ENCODE data around the gene CEP112.

The CEP112 gene

DNA sequence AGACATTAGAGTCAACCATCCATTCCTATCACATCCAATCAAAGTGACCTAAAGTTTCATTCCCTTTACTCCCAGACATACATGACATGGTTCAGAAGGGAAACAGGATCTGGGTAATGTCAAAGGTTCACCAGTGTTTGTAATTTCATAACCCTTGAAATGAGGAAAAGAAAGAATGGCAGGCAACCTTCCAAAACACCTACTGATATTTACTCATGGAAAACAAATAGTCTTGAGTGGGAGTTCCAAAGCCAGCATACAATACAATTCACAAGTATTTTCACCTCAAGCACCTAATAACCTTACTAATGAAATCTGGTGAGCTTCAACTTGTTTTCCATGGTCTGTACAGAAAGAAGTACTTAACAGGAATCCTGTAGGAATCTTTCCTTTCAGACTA, 557.9 kb downstream of the CEP112 start:
- Histone ChIP-seq H4K91ac (ENCODE audit: low read depth, low read length) (no peak overlapping the region), H3K18ac (ENCODE audit: low read length) (no peak overlapping the region), H4K8ac (ENCODE audit: low read depth, low read length) (no peak overlapping the region), H2AFZ (ENCODE audit: insufficient read depth, low read length, poor library complexity) (no peak overlapping the region), H3K14ac (ENCODE audit: low read length) (no peak overlapping the region), H2BK12ac (ENCODE audit: low read length) (no peak overlapping the region), H3K4me3 (ENCODE audit: low read depth, low read length) (no peak overlapping the region), H3K4me1 (ENCODE audit: control insufficient read depth in 1 of 2, insufficient read depth in 2 of 2, low read length in 2 of 2) (no peaks in the 10 kb centered on the region), H3K23ac (ENCODE audit: low read length) (no peak overlapping the region), H2AK5ac (ENCODE audit: low read length) (no peak overlapping the region), H3K27ac (ENCODE audit: low read depth, low read length) (no peak overlapping the region), H3K27me3 (ENCODE audit: insufficient read depth, low read length) (no peaks in the 10 kb centered on the region), H3K9me3 (ENCODE audit: insufficient read depth, low read depth, low read length) (no peaks in the 10 kb centered on the region), H2BK5ac (ENCODE audit: low read depth, low read length, poor library complexity) (no peak overlapping the region), H3K79me2 (ENCODE audit: control insufficient read depth, insufficient read depth, low read length, poor library complexity) (no peaks in the 10 kb centered on the region), H4K12ac (ENCODE audit: low read depth, low read length) (no peak overlapping the region), H3K79me1 (ENCODE audit: low read length) (no peaks in the 10 kb centered on the region), H2BK120ac (ENCODE audit: insufficient read depth, low read length, poor library complexity) (no peak overlapping the region), H3K36me3 (ENCODE audit: control insufficient read depth in 1 of 2, insufficient read depth in 2 of 2, low read length in 2 of 2) (no peaks in the 10 kb centered on the region), H3K4ac (ENCODE audit: low read depth, low read length) (no peak overlapping the region), H3K4me2 (ENCODE audit: low read length) (no peak overlapping the region), H3K9ac (ENCODE audit: low read length) (no peak overlapping the region)
- DNase-seq, result no peak

DNA sequence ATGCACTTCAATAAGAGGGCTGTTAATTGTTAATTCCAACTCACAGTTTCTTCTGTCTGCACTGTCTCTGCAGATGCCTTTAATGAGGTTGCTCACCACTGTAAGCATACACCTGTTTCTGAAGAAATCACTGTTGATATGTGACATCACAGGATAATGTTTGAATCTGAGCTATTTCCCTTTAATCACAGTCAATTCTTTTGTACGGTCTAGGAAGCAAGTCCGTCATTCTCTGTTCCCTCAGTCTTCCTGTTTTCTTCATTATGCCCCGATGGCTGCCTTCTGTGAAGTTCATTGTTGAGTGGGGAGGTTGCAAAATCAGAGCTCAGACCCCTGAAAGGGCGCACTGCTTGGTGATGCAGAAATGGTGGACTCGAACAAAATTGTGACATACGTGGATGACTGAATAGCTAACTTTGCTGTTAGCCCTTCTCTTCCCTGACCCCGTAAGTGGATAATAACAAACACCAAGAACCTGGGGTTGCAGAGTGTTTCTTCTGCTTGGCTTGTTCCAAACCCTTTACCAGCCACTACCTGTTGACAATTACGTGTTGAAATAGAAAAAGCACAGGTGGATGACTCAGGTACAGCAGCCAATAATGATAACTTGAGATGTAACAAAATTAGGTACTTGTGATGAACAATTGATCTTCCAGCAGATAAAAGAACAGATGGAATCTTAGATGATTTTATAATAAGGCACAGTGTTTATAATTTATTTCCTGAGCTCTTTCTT, 558.6 kb downstream of the CEP112 start:
- H3K9ac ChIP-seq (ENCODE audit: low read length), result no peak overlapping the region
- no peak overlapping the region for H3K4me2 ChIP-seq (ENCODE audit: low read length)
- H4K12ac ChIP-seq (ENCODE audit: low read depth, low read length), result no peak overlapping the region
- H2AFZ ChIP-seq (ENCODE audit: insufficient read depth, low read length, poor library complexity), result no peak overlapping the region
- no peak overlapping the region for H2BK12ac ChIP-seq (ENCODE audit: low read length)
- no peaks in the 10 kb centered on the region for H3K4me1 ChIP-seq (ENCODE audit: control insufficient read depth in 1 of 2, insufficient read depth in 2 of 2, low read length in 2 of 2)
- no peak overlapping the region for H4K8ac ChIP-seq (ENCODE audit: low read depth, low read length)
- no peak overlapping the region for H2AK5ac ChIP-seq (ENCODE audit: low read length)
- no CpG with 5 or more reads among the region's 8 CpGs for WGBS (ENCODE audit: extremely low coverage, insufficient coverage, insufficient read length)
- H3K36me3 ChIP-seq (ENCODE audit: control insufficient read depth in 1 of 2, insufficient read depth in 2 of 2, low read length in 2 of 2), result no peaks in the 10 kb centered on the region
- no peak overlapping the region for H3K27ac ChIP-seq (ENCODE audit: low read depth, low read length)
- DNase-seq, result no peak
- H3K4me3 ChIP-seq (ENCODE audit: low read depth, low read length), result no peak overlapping the region
- H3K79me2 ChIP-seq (ENCODE audit: control insufficient read depth, insufficient read depth, low read length, poor library complexity), result no peaks in the 10 kb centered on the region
- H2BK120ac ChIP-seq (ENCODE audit: insufficient read depth, low read length, poor library complexity), result no peak overlapping the region
- H3K9me3 ChIP-seq (ENCODE audit: insufficient read depth, low read depth, low read length), result no peaks in the 10 kb centered on the region
- no peaks in the 10 kb centered on the region for H3K27me3 ChIP-seq (ENCODE audit: insufficient read depth, low read length)
- no peak overlapping the region for H3K18ac ChIP-seq (ENCODE audit: low read length)
- H3K4ac ChIP-seq (ENCODE audit: low read depth, low read length), result no peak overlapping the region
- no peak overlapping the region for H2BK5ac ChIP-seq (ENCODE audit: low read depth, low read length, poor library complexity)
- H3K79me1 ChIP-seq (ENCODE audit: low read length), result no peaks in the 10 kb centered on the region
- H3K14ac ChIP-seq (ENCODE audit: low read length), result no peak overlapping the region
- H4K91ac ChIP-seq (ENCODE audit: low read depth, low read length), result no peak overlapping the region
- H3K23ac ChIP-seq (ENCODE audit: low read length), result no peak overlapping the region

DNA sequence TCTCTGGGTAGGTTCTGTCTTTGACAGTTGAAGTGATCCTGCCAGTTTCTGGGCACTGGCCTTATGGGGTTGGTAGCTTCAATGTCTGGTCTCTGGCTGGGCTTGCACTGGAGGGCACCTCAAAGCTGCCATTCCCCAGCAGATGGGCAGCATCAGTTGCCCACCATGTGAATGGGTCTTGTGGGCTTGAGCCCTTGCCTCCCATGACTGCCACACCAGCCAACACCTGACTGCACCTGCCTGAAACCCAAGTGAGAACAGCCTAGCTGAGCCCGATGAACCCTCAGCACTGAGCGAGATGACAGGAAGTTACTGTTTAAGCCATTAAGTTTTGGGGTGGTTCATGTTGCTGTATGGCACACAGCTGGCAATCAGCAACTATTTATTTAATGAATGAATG, 561.4 kb downstream of the CEP112 start:
- H2BK12ac ChIP-seq (ENCODE audit: low read length), result no peak overlapping the region
- H2BK120ac ChIP-seq (ENCODE audit: insufficient read depth, low read length, poor library complexity), result no peak overlapping the region
- no peak overlapping the region for H3K23ac ChIP-seq (ENCODE audit: low read length)
- no peak overlapping the region for H4K8ac ChIP-seq (ENCODE audit: low read depth, low read length)
- H3K4ac ChIP-seq (ENCODE audit: low read depth, low read length), result no peak overlapping the region
- no peaks in the 10 kb centered on the region for H3K9me3 ChIP-seq (ENCODE audit: insufficient read depth, low read depth, low read length)
- no peak overlapping the region for H3K4me2 ChIP-seq (ENCODE audit: low read length)
- H2BK5ac ChIP-seq (ENCODE audit: low read depth, low read length, poor library complexity), result no peak overlapping the region
- H3K9ac ChIP-seq (ENCODE audit: low read length), result no peak overlapping the region
- H3K27ac ChIP-seq (ENCODE audit: low read depth, low read length), result no peak overlapping the region
- no peak overlapping the region for H3K14ac ChIP-seq (ENCODE audit: low read length)
- H3K4me1 ChIP-seq (ENCODE audit: control insufficient read depth in 1 of 2, insufficient read depth in 2 of 2, low read length in 2 of 2), result no peaks in the 10 kb centered on the region
- H3K4me3 ChIP-seq (ENCODE audit: low read depth, low read length), result no peak overlapping the region
- no peak overlapping the region for H2AK5ac ChIP-seq (ENCODE audit: low read length)
- DNase-seq, result no peak
- H3K79me2 ChIP-seq (ENCODE audit: control insufficient read depth, insufficient read depth, low read length, poor library complexity), result no peaks in the 10 kb centered on the region
- no peaks in the 10 kb centered on the region for H3K27me3 ChIP-seq (ENCODE audit: insufficient read depth, low read length)
- H2AFZ ChIP-seq (ENCODE audit: insufficient read depth, low read length, poor library complexity), result no peak overlapping the region
- H3K79me1 ChIP-seq (ENCODE audit: low read length), result no peaks in the 10 kb centered on the region
- H4K91ac ChIP-seq (ENCODE audit: low read depth, low read length), result no peak overlapping the region
- no peak overlapping the region for H3K18ac ChIP-seq (ENCODE audit: low read length)
- WGBS (ENCODE audit: extremely low coverage, insufficient coverage, insufficient read length), result no CpG with 5 or more reads among the region's 2 CpGs
- no peak overlapping the region for H4K12ac ChIP-seq (ENCODE audit: low read depth, low read length)
- H3K36me3 ChIP-seq (ENCODE audit: control insufficient read depth in 1 of 2, insufficient read depth in 2 of 2, low read length in 2 of 2), result no peaks in the 10 kb centered on the region

DNA sequence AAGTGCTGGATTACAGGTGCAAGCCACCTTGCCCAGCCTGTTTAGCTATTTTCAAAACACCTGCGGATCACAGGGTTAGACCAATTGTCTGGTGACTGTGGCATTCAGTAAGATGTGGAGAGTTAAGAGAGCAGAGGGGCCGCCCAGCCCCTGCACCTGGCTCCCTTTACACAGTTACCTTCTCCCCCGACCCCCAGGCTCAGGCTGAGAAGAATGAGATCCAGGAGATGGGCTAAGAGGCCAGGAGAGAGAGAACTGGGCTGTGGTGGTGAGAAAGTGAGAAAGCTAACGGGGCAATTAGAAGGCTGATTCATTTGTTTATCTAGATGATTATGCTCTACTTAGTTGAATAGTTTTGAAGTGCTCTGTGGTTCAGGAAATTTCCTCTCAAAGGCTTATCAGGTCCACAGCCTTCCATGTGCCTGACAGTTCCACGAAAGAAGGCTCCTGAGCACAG, 562.7 kb downstream of the CEP112 start:
- Histone ChIP-seq H3K4me2 (ENCODE audit: low read length) (no peak overlapping the region), H3K4me1 (ENCODE audit: control insufficient read depth in 1 of 2, insufficient read depth in 2 of 2, low read length in 2 of 2) (no peaks in the 10 kb centered on the region), H3K23ac (ENCODE audit: low read length) (no peak overlapping the region), H2AFZ (ENCODE audit: insufficient read depth, low read length, poor library complexity) (no peak overlapping the region), H2BK120ac (ENCODE audit: insufficient read depth, low read length, poor library complexity) (no peak overlapping the region), H3K9ac (ENCODE audit: low read length) (no peak overlapping the region), H3K27me3 (ENCODE audit: insufficient read depth, low read length) (no peaks in the 10 kb centered on the region), H3K27ac (ENCODE audit: low read depth, low read length) (no peak overlapping the region), H3K9me3 (ENCODE audit: insufficient read depth, low read depth, low read length) (no peaks in the 10 kb centered on the region), H2BK12ac (ENCODE audit: low read length) (no peak overlapping the region), H3K18ac (ENCODE audit: low read length) (no peak overlapping the region), H3K4me3 (ENCODE audit: low read depth, low read length) (no peak overlapping the region), H2AK5ac (ENCODE audit: low read length) (no peak overlapping the region), H4K91ac (ENCODE audit: low read depth, low read length) (no peak overlapping the region), H3K14ac (ENCODE audit: low read length) (no peak overlapping the region), H3K36me3 (ENCODE audit: control insufficient read depth in 1 of 2, insufficient read depth in 2 of 2, low read length in 2 of 2) (no peaks in the 10 kb centered on the region), H4K8ac (ENCODE audit: low read depth, low read length) (no peak overlapping the region), H3K79me2 (ENCODE audit: control insufficient read depth, insufficient read depth, low read length, poor library complexity) (no peaks in the 10 kb centered on the region), H3K79me1 (ENCODE audit: low read length) (no peaks in the 10 kb centered on the region), H2BK5ac (ENCODE audit: low read depth, low read length, poor library complexity) (no peak overlapping the region), H3K4ac (ENCODE audit: low read depth, low read length) (no peak overlapping the region), H4K12ac (ENCODE audit: low read depth, low read length) (no peak overlapping the region)
- DNase-seq, result no peak
- WGBS (ENCODE audit: extremely low coverage, insufficient coverage, insufficient read length), result no CpG with 5 or more reads among the region's 5 CpGs
